HG02840 (cell line): ENCODE results near the gene HAT1.
"Not testable (repeated sequence)": the region's sequence is repeated elsewhere in the genome, so short reads cannot be mapped to it uniquely, and the experiment has no call there.

Source experiments
- ATAC-seq: cut with Tn5 transposase; IDR thresholded peaks from one replicate; pipeline ENCODE4 v1.9.1; 2021; ENCODE audit warnings: mild to moderate bottlenecking, moderate library complexity, moderate number of reproducible peaks; ENCODE audit not compliant: unreplicated experiment, low FRiP score

HAT1 gene

DNA sequence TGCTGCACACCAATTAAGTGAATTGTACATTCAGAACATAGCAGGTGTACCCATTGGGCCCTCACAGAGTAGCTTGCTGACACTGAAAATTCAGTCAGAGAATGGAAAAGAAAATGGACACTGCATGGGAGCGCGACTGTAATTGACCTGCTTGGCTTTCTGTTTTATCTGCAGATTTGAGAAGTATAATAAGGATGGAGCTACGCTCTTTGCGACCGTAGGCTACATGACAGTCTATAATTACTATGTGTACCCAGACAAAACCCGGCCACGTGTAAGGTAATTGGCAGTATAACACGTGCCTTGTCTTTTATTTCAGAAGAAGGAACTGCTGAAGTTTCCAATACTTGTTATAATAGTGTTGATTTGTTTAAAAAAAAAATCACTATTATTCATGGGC is 44.0 kb downstream of the HAT1 start:
- no peak for ATAC-seq

DNA sequence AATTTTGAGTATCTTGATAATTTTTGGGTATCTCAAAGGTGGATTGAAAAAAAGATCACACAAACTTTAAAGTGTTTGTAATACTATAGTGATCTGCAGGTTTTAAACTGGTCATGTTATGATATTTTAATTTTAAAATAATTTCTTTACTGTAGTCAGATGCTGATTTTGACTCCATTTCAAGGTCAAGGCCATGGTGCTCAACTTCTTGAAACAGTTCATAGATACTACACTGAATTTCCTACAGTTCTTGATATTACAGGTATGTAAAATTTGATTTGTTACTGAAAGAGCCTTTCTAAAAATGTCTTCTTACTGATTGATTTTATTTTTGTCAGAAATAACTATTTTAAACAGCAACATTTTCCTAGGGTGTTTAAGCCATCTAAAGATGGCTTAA is 44.4 kb downstream of the HAT1 start:
- no peak for ATAC-seq

DNA sequence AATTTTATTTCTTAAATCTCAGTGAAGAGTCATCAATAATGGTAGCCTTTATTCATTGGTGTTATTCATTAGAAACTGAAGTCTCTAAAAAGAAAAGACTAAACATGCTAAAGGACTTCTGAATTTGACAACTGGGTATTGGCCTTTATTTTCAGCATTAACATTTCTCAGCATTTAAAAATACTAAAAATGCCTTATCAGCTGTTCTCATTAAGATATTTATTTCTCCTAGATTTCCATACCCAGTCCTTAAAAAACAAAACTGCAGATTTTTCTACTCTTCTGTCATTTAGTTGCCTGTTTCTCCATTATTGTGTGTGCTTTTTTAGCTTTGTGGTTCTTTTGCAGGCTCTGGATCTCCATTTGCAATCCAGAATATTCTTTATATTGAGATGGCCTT is 46.2 kb downstream of the HAT1 start:
- ATAC-seq: no peak

DNA sequence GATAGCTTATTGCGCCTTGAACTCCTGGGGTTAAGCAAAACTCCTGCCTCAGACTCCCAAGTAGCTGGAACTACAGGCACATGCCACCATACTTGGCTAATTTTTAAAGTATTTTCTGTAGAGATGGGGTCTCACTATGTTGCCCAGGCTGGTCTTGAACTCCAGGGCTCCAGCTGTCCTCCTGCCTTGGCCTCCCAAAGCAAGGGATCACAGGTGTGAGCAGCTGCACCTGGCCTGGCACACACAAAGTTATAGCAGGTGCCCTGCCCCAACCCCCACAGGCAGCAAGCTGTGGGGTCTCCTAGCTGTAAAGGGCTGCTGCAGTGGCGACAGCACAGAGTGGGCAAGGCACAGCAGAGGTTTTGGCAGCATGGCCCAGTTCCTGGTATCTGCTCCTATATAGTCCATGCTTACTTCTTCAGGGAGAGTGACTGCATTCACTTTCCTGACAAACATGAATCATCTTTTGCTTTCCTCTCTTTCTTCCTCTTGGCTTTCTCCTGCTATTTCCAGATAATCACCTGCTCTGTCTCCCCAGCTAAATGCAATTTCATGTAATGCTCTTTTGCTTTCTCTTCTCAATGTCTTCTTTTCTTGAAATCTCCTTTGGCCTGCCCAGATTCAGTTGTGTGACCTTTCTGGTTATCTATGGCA is 50.2 kb downstream of the HAT1 start:
- no peak for ATAC-seq

DNA sequence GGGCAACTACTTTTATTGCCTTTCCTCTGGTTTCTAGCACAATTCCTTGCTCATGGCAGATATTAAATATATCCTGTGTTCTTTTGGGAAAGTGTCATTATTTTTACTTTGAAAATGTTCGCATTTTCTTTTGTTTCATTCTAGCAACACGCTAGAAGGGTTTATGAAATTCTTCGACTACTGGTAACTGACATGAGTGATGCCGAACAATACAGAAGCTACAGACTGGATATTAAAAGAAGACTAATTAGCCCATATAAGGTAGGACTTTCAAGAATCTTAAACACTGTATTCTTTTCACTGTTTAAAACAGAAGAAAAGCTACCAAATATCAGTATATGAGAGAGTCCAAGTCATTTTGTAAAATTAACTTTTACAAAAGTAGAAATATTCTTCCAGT is 56.8 kb downstream of the HAT1 start:
- no peak for ATAC-seq

DNA sequence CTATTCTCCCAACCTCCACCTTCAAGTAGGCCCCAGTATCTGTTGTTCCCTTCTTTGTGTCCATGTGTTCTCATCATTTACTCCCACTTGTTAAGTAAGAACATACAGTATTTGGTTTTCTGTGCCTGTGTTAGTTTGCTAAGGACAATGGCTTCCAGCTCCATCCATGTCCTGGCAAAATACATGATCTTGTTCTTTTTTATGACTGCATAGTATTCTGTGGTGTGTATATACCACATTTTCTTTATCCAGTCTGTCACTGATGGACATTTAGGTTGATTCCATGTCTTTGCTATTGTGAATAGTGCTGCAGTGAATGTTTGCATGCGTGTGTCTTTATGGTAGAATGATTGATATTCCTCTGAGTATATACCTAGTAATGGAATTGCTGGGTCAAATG is 61.7 kb downstream of the HAT1 start:
- ATAC-seq: not testable (repeated sequence)

DNA sequence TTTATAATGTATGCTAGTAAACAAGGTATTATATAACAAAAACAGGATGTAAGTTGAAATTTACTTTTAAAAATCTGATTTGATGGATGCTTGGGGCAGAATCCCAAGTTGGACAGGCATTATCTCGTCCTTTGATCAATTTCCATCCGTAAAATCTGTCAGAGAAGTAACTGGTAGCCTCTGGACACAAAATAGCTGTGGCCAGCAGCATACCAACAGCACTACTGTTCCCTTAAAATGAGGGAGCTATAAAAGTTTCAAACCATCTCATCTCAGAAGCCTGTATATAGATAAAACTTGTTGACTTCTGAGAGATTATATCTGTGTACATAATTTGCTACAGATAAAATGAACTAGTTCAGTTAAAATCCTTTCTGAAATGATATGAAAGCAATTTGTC is 62.8 kb downstream of the HAT1 start:
- no peak for ATAC-seq

DNA sequence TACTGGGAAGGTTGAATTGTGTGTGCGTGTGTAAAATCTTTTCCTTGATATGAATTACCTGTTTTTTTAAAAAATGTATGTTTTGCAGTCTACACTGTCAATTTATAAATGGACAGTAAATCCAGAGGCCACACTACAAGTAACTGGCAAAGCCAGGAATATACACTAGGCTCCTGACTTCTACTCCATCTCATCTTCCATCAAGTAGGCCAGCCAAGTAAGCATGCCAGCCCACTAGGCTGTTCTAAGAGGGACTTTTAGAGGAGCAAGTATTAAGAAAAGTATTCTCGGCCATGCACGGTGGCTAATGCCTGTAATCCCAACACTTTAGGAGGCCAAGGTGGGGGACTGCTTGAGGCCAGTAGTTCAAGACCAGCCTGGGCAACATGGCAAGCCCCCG is 64.5 kb downstream of the HAT1 start:
- ATAC-seq: no peak

DNA sequence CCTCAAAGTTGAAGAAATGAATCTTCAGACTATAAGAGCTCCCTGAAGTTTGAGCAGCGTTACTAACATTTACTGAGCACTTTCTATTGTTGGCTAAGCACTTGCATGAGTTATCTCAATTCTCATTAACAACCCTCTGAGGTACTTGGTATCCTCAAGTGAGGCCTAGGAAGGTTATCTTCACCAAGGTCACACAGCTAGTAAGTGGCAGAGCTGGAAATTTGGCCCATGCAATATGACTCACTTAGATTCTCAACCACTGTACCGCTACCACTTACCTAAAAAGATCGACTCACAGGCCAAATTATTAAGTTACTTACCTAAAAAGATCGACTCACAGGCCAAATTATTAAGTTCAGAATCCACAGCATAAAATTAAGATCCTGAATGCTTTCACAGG is 68.8 kb downstream of the HAT1 start:
- no peak for ATAC-seq

DNA sequence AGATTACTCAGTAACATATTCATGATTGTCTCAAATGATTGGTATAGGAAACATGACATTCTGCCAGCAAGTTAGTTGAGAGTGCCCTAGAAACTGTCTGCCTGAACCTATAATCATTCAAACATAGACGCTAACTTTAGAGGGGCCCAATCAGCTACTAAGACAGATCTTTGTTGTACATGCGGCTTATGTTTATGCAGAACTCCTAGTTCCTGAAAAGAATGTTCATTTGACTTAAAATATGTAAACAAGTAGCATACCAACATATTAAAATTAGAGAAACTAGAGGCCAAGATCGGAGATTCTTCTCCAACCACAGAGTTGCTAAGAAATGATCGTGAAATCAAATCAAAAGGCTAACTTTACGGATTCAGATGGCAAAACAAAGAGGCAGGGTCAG is 73.3 kb downstream of the HAT1 start:
- ATAC-seq: no peak

DNA sequence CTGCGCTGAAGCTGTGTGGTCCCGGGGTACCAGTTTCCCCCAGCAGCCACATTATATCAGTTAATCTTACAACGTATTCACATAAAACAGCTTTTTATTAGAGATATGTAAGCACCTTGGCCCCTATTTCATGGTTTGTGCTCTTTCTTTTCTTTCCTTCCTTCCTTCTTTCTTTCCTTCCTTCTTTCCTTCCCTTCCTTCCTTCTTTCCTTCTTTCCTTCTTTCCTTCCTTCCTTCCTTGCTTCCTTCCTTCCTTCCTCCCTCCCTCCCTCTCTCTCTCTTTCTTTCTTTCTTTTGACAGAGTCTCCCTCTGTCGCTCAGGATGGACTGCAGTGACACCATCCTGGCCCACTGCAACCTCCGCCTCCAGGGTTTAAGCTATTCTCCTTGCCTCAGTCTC is 73.8 kb downstream of the HAT1 start:
- ATAC-seq: no peak

DNA sequence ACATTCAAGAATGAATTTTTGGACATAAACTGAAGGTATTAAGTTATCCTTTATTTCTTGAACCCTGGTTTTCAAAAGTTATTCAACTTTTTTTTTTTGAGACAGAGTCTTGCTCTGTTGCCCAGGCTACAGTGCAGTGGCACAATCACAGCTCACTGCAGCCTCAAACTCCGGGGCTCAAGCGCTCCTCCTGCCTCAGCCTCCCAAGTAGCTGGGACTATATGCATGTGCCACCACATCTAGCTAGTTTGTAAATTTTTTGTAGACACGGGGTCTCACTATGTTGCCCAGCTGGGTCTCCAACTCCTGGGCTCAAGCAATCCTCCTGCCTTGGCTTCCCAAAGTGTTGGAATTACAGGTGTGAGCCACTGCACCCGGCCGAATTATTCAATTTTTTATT is 74.8 kb downstream of the HAT1 start:
- not testable (repeated sequence) for ATAC-seq

DNA sequence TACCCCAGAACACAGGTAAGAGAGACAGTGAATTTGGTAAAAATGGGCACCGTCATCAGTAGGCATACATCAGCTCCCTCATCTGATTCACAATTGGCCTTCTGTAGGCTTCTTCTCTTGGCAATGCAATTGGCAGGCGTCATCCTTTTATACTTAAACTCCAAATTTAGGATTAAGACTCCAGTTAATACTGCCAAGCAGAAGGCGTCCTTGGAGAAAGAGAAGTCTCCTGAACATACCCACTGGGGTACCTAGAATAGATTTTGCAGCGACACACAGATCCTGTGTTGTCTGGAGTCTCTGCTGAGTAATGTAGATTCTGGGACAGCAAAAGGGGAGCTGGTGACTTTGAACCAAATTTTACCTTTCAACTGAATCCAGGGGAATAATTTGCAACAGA is 76.9 kb downstream of the HAT1 start:
- ATAC-seq: no peak

DNA sequence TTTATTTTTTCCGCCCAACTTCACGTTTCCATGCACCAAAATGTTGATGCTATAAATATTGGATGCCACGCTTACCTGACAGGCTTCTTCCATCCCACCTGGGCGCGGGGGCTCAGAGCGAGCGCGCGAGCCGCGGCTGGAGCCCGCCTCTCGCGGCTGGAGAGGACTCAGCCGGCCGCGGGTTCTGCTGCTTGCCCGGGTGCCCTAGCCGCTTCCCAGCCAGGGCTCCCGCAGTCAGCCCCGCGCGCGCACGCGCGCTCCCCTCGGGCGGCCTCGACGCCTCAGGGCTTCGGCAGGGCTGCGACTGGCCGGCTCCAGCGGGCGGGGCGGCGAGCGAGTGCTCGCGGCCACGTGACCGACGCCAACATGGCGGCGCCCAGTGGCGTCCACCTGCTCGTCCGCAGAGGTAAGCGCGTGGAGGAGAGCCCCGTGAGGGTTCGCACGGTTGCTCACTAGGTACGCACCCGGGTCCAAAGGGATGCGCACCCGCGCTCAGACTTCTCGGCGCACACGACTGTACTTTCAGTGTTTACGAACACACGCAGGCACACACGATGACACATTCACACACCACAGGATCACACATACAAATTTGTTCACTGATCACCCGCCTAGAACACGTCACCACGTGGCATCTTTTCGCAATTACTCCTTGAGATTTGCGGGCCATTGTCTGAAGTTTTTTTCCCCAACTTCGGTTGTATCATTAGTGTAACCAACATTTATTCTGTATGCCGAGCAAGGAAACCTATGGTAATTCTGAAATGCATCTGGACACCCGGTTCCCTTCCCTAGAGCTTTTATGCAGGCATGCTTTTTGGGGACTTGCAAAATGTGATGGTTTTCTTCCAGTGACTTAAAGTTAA is 77.6 kb downstream of the HAT1 start, which contains the start of gene METAP1D:
Gene METAP1D, plus strand, starts transcription at position 350 of the 866 bp plus-strand sequence. Its CDS starts 17 bp downstream, at position 367.
- ATAC-seq: peak; percentile 94

DNA sequence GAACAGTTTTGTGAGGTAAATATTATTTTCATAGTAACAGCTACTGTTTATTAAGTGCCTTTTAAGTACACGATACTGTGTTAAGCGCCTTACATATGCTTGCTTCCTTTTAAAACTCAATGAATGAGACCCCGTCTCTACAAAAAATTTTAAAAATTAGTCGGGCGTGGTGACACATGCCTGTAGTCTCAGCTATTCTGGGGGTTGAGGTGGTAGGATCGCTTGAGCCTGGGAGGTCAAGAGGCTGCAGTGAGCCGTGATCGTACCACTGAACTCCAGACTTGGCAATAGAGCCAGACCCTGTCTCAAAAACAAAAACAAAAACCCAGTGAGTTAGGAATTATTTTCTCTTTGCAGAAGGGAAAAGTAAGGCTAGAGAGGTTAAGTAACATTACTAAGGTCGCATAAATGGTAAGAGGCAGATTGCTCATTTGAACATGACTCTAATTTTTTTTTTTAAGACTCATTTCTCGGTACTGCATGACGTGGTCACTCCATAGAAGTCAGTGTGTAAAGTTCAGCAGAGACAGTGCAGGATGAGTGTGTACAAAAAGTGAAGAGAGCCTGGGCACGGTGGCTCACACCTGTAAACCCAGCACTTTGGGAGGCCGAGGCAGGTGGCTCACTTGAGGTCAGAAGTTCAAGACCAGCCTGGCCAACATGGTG is 78.6 kb downstream of the HAT1 start:
- ATAC-seq: no peak

DNA sequence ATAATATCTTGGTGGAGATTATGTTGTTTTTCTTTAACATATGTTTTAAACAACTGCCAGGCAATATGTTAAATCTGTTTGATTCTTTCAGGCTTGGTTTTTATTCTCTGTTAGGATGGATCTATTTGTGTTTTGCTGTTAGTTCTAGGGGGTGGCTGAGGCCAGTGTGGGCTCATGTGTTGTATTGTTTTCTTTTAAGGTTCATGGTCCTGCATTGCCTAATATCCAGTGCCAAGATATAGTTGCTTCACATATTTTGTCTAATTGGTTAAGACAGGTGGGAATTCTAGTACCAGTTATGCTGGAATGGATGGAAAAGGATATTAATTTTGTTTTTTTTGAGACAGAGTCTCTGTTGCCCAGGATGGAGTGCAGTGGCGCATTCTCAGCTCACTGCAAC is 85.1 kb downstream of the HAT1 start:
- no peak for ATAC-seq

DNA sequence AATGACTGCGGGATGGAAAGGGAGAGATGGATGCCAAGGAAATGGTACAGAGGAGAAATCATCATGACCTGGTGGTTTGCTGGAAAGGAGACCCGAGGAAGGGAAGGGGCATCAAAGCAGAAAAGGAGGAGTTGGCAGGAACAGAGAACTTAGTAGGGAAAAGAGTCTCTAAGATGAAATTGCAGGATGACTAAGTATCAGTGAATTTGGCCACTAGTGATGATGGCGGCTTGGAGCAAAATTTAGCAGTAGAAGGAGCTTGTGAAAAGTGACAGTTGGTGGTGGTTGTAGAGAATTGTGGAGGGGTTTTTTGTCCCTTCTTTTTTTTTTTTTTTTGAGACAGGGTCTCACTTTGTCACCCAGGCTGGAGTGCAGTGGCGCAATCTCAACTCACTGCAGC is 87.6 kb downstream of the HAT1 start:
- no peak for ATAC-seq

DNA sequence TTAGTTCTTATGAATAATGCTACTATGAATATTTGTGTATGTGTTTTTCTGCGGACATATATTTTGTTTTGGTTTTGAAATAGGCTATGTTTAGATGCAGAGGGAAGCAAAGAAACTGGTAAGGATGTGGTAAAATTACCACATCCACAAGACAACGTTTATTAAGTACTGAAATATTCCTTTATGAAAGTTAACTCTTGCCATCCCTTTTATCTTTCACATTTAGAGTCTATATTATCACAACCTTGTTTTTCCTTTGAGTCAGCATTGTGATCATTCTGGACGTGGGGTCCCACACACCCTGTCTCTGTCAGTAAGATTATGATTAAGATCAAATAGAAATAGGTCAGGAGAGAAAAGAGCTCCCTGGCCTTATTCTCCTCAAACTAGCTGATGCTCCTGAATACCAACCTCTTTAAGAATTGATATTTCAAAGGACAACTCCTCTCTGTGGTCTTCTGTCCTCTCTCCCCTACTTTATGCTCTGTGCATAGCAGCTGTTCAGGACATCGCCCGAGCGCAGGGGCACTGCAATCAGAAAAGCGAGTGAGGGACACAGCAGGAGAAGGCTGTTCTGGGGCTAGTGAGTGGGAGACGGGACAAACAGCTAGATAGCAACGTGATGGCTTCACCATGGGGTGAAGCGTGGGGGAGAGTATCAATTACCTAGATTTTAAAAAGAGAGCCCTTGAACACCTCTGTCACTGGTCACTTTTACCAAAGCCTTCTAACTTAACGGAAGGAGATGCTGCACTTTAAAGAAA is 89.7 kb downstream of the HAT1 start:
- ATAC-seq: no peak

DNA sequence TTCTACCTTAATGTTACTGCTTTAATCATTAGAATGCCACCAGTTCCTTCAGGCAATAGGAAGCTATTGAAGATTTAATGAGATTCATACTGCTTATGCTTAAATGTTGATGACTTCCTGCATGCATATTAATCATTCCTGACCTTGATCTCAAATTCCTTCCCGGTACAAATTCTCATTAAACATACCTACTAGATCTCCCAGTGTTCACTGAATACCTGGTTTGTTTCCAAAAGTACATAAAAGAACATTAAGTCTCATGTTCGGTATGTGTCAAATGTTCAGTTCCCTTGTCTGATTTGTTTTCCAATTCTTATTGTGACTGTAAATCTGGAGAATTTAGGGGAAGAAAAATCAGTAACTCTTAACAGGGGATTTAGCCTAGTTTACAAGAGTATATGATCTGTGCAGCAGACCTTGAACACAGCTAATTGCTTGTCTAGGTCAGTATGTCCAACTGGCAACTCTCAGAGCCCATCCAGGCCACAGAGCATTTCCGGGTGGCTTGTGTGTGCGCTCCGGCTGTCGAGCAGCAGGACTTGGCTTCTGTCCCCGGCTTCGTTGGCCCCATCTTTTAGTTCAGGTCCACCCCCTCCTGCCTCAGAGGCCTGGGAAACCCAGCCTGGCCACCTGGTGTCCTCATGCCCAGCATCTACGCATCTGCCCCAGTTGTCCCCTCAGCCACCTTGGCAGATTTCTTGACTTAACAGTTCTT is 90.6 kb downstream of the HAT1 start:
- no peak for ATAC-seq

DNA sequence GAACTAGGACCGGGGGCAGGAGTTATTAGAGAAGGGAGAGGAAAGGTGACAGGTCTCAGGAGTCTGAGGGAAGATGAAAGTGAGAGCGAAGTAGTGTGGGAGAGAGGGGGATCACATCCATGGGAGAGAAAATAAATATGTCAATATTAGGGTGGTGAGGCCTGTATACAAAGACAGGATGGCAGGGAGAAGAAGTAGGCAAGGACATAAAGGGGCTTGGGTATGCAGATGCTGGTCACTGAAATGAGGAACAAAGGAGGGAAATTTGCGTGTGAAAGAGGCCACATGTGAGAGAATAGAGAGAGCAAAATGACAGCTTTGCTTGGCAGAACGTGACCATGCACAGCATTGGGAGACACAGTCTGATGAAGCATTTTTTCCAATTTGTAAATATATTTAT is 91.1 kb downstream of the HAT1 start:
- ATAC-seq: no peak
